Ecto neural progenitor cell (in vitro differentiated cells): ENCODE data around the gene PXYLP1.

Source experiments
- DNase-seq: peaks from one replicate; pipeline ENCODE4 v3.0.0-alpha.2; 2018; ENCODE audit warnings: low spot score

The PXYLP1 gene

DNA sequence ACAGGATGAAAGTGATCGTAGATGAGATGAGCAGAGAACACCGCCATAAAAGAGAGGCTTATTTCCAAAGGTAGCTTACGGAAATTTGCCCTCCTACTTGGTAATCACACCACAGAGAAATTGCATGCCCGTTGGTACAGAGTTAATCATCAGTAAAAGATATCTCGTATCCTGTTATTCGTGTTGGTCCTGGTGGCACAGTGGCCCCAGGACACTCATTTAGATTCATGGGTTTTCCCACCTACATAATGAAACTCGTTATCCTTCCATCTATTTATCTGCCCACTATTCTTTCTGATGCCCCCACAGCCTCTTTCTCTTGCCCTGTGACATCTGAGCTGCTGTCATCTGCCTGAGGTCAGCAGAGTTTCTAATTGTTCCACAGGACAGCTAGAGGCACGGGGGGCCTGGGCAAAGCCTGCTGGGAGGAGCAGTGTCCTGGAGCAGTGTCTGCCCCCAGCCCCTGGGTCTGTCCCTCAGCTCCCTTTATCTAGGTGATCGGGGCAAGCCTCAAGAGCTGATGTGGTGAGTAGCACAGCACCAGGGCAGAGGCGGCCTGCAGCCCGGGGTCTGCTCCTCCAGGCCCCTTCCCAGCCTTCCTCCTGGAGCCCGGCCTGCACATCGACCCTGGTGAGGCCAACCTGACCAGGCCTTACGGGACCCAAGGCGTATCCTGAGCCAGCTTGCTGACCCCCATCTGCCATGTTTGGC, 42.2 kb downstream of the PXYLP1 start:
- peak; percentile 35 for DNase-seq

DNA sequence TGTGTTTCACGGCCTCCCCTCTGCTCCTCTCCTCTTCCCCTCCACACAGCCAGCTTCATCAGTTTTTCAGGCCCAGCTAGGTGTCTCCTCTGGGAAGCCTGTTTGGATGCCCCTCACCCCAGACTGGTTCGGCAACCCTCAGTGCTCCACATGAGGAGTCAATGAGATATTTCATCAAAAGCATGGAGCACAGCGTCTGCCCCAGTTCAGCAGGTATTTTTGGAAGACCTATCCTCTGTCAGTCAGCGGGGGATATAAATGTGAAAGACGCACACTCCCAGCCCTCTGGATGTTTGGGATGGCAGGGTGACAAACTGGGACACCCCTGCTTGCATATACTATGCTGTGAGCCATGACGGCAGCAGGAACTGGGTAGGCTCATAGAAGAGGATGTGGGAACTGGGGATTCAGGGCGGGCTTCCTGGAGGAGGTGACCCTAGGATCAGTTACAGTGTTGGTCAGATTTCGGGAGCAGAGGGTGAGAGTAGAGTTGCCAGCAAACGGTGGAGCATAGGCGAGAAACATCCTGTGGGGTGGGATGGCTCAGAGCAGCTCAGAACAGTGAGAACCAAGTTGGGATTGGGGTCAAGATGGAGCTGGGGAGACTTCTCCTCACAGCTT, 42.9 kb downstream of the PXYLP1 start:
- peak; percentile 21 for DNase-seq

DNA sequence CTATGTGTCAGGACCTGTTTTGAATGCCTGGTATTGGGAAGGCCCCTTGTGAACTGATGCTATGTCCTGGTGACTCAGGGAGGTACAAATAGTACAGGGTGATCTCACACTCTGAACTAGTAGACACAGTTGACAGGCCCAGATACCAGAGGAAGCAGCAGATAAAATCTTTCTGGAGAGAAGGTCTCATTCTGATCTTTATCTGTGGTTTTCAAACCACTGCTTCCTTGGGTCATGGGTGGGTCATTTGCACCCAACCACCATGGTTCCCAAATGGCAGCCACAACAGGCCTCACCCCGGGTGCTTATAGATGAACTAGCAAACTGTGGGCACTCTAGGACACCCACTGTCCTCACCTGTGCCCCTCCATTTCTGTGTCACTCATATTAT, 43.4 kb downstream of the PXYLP1 start:
- DNase-seq, result no peak

DNA sequence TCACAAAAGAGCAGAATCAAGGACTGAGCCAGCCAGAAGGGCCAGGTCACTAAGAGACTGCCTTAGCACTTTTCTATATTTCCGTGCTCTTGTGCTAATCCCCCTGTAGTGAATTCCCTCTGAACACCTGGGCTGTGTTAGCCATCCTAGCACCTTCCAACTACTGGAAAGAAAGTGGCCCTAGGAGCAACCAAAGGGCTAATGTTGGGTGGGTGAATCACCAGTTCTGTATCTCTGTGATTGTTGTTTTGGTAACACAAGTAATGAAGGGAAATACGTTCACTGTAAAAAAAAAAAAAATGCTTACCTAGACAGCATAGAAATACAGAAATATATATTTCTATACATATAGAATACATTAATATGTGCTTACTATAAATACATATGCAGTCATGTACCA, 43.9 kb downstream of the PXYLP1 start:
- peak; percentile 17 for DNase-seq

DNA sequence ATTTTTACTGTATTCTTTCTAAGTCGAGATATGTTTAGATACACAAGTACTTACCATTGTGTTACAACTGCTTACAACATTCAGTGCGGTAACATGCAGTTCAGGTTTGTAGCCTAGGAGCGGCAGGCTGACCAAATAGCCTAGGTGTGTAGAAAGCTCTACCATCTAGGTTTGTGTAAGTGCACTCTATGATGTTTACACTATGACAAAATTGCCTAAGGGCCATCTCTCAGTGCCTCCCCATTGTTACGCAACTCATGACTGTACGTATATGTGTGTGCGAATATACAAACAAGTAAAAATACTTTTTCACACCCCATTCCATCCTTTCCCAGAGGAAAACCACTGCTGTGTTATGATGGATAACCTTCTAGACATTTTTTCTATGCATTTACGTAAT, 44.3 kb downstream of the PXYLP1 start:
- no peak for DNase-seq

DNA sequence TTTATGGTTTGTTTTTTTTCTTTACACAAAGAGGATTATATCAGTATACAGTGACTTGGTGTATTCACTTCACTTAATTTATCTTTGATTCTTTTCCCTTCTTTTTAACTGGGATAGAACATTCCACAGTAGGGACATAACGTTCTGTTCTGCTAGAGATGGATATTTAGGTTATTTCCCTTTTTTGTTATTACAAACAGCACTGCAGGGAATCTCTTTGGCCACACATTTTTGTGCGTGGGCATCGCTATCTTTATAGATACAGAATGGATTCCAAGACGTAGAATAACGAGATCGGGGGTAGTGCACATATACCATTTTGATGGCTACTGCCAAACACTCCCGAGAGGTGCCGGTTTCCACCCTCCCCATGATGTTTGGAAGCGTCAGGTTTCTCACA, 44.8 kb downstream of the PXYLP1 start:
- DNase-seq, result no peak

DNA sequence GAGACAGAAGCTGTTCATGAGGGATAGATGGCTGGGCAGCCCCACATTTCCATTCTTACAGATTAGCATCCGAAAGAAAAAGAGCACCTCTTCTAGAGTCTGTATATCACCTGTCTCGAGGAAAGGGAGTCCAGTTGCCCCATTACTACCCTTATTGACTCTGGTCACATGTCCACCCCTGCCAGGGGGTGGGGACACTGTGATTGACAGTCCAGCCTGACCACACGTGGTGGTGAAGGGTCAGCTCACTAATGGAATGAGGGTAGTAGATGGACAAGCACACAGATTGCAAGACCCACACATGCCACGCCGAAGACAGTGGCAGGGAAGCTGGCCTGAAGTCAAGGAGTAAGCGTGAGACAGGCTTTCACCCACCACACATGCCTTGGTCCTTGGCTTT, 45.8 kb downstream of the PXYLP1 start:
- DNase-seq, result no peak

DNA sequence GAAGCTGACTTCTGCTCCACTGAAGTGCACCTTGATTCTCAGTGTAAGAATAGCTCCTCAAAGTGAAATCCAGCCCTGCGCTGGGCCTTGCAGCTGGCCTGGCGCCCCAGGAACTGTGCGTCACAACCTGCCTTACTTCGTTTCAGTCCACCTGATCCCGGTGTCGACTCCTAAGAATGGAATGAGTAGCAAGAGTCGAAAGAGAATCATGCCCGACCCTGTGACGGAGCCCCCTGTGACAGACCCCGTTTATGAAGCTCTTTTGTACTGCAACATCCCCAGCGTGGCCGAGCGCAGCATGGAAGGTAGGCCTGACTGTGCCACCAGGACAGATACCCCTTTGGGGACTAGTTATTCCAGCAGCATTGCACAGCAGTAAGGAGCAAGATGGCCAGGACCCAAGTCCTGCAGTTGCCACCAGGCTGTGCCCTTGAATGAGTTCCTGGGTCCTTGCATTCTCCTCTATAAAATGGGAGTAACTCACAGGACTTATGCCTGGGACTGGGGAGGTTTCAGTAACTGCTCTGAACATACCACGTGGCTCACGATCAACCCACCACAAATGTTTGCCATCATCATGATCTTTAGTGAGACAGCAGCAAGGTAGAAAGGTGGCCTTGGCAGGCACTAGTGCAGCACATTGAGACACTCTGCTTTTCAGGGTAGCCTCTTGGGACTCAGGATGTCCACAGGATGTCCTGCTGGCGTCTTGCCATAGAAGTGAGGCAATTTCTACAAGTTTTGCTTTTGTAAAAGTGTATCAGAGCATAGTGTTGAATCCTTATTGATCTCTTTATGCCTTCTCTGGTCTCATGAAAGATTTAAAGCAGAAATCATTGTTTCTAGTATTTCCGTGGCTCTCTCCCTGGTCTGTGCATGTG, 46.8 kb downstream of the PXYLP1 start:
- no peak for DNase-seq

DNA sequence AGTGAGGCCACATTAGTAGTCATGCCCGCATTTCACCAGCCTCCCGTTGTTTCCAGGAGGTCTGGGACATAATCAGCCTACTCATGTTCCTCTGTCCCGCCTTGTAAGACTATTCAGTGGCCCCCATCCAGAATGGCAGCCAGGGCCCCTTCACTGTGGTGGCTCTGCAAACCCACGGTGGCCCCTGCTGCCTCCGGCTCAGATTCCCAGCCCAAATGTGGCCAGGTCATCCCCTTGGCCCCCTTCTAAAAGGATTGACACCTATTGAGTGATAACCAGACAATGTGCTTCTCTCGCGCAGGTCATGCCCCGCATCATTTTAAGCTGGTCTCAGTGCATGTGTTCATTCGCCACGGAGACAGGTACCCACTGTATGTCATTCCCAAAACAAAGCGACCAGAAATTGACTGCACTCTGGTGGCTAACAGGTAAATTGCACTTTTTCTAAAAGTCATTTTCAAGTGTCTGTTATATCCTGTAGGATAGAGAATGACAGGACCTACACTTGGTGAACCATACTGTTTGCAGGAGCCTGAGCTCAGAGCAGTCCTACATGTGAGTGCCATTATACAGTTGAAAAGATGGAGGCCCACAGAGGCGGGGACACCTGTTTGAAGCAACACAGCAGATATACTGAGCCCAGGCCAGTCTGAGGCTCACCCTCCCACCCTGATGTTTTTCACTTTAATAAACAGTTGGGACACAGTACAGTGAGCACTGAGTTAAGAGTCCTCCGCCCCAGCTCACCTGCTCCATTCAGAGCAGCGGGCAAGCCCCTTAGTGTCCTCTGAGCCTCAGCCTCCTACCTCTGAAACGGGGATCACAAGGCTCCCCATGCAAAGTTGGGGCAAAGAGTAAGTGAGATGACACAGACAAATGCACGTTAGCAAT, 47.7 kb downstream of the PXYLP1 start:
- no peak for DNase-seq

DNA sequence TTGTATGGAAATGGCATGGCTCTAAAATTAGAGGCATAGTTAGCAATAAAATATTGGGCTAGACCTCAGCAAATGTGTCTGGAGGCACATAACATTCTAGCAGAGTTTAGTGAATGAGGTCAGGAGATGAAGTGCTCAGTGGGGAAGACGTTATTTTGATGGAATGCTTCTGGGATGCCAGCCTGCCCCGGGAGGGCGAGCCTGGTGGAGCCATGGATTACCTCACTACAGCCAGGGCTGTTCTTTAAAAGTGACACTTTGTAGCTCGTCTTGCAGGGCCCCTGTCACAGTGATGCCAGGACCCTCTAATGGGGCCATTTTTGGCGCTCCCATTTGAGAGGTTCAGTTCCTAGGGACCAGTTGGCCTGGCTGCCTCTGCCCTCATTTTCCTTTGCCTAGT, 48.5 kb downstream of the PXYLP1 start:
- DNase-seq, result no peak

DNA sequence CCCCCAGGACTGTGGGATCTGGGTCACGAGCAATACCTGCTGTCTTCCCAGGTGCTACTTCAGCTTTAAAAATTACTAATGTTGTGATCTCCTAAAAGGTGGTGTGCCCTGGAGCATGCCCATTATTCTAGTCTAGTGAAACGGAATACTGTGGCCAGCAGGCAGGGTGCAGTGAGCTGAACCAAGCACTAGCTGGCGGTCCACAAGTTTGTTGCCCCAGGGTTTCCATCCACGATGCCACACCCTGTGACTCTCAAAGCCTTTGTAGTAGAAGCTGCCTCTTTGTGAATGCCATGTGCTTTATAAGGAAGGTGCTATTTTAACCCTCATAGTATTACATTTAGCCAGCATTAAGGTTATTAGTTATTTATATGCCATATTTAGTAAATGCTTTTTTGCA, 49.1 kb downstream of the PXYLP1 start:
- DNase-seq, result no peak

DNA sequence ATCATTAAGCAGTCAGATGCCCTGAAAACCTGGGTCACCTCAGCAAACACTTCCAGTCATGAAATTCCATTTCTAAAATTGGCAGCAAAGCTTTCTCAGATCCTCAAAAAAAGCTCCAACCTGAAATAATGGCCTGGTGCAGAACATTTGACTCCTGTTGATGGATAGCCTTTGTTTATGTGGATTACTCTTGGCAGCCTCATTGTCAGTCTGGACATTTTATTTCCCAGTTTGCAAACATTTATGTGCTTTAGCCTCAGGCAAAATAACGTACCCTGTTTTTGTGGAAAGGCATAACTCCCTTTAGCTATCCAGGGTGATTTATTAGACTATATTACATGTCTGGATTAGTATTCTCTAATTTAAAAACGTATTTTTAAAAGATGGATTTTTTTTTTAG, 53.9 kb downstream of the PXYLP1 start:
- no peak for DNase-seq

DNA sequence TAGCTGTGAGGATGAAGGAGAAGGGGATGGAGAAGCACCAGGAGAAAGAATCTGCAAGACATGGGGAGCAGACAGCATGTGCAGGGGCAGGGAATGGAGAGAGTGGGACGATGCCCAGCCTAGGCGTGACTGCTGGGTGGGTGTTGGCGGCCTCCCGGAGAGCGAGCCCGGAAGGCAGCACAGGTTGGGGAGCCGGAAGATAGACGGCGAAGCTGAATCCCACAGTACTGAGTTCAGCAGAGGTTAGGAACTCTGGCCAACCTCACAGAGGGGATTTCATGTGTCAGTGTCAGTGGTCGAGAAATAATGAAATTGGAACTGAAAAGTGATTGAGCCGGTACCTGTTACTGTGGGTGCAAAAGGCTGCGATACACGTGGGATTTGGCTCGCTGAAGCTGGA, 55.2 kb downstream of the PXYLP1 start:
- DNase-seq, result no peak

DNA sequence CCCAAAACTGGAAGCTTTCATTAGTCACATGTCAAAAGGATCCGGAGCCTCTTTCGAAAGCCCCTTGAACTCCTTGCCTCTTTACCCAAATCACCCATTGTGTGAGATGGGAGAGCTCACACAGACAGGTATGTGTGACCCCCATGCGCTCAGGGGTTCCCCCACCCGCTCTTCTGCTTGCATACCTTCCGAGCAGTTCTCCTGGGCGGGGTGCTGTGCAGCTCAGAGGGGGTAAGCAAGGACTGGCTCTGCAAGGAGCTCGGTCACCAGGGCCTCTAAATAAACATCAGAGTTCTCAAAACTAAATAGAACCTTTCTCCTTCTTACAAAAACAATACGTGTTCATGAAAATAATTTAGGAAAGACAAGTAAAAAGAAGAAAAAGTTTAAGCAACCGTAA, 55.7 kb downstream of the PXYLP1 start:
- DNase-seq, result no peak

DNA sequence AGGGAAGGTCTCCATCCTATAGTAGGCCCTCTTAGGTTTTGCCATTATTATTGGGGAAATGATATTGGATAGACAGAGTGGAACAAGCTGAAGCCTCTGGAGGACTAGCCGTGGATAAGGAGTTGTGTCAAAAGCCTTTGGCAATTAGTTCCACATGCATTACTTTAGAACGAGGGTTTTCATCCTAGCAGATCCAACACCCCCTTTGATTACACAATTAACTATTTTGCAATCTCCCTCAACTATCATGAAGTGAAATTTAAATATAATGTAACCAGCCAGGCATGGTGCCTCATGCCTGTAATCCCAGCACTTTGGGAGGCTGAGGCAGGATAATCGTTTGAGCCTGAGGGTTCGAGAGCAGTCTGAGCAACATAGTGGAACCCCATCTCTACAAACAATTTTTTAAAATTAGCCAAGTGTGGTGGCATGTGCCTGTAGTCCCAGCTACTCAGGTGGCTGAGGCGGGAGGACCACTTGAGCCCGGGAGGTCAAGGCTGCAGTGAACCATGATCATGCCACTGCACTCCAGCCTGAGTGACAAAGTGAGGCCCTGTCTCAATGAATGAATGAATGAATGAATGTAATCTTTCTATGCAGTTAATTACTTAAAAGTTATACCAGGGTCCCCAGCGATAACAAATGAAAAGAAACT, 56.8 kb downstream of the PXYLP1 start:
- DNase-seq, result no peak

DNA sequence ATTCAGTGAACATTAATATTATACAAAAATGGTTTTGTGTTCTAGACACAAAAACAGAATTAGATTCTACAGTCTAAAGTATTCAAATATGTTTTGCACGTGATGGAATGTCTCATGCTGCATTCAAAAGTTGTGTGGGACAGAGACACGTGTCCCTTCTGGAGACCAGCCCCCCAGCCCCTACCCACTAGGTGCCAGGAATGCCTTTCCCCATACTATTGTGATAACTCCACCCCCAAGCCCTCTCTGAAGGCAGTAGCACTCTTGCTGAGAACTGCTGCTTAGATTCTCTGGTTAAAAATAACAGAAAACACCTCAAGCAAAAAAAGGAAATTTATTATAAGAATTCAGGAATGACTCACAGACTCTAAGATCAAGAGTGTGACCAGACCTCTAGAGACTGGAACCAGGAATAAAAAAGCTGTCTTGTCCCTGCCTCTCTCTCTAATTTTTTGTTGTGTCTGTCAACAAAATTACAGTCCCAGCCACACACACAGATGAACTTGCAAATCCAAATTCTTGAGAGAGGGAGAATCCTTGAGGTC, 57.7 kb downstream of the PXYLP1 start:
- no peak for DNase-seq

DNA sequence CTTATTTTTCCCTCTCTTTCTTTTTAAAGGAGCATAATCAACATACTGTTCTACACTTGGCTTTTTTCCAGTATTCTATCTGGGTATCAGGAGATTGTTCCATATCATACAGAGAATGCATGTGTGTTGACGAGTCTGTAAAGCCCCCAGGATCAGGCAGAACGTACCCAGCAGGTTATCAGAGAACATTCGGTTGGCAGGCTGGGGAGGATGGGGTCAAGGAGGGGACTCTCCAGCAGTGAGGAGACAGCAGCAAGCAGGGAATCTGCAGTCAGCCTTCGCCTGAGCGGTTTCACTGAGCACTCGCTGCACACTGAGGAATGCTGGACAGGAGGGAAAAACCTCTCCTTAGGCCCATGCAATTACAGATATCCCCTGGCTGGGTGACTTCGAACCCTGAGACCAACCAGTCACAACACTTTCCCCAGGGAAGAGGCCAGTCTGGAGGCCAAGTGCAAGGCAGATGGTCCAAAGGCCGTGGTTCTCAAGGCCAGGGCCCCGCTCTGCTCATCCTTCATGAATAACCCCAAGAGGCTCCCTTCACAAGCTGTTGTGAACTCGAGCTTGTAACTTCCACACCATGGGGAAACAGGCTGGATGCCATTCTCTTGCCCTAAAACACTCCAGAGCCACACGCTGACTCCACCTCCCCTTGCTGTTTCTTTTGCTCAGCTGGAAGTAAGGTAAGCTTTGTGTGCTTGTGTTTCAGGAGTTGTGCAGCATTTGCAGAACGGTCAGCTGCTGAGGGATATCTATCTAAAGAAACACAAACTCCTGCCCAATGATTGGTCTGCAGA, 60.1 kb downstream of the PXYLP1 start:
- DNase-seq, result no peak

DNA sequence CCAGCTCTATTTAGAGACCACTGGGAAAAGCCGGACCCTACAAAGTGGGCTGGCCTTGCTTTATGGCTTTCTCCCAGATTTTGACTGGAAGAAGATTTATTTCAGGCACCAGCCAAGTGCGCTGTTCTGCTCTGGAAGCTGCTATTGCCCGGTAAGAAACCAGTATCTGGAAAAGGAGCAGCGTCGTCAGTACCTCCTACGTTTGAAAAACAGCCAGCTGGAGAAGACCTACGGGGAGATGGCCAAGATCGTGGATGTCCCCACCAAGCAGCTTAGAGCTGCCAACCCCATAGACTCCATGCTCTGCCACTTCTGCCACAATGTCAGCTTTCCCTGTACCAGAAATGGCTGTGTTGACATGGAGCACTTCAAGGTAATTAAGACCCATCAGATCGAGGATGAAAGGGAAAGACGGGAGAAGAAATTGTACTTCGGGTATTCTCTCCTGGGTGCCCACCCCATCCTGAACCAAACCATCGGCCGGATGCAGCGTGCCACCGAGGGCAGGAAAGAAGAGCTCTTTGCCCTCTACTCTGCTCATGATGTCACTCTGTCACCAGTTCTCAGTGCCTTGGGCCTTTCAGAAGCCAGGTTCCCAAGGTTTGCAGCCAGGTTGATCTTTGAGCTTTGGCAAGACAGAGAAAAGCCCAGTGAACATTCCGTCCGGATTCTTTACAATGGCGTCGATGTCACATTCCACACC, 60.9 kb downstream of the PXYLP1 start:
- DNase-seq, result no peak

DNA sequence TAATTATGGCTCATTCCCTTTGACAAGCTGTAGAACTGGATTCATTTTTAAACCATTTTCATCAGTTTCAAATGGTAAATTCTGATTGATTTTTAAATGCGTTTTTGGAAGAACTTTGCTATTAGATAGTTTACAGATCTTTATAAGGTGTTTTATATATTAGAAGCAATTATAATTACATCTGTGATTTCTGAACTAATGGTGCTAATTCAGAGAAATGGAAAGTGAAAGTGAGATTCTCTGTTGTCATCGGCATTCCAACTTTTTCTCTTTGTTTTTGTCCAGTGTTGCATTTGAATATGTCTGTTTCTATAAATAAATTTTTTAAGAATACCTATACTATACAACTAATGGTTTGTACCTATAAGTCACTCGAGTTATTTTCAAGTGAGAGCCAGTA, 62.7 kb downstream of the PXYLP1 start:
- no peak for DNase-seq

DNA sequence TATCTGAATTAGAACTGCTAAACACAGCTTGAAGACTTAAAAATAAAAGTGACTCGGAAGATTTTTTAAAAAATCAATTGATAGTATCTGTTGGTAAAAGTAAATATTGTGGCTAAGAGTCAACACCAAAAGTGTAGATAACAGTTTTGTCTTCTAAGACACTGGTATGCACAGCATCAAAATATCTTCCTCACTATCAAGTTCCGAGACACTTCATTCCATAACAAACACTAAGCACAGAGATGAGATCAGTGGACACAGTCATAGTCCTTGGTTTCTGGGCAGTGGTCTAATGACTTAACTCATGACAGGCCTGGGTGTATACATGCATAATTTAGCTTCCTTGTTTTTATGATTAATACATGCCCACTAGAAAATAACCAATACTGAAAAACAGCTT, 63.2 kb downstream of the PXYLP1 start:
- no peak for DNase-seq
